Stromal cell of bone marrow (primary cell): ENCODE measurements around the gene CFD.
"Not testable (repeated sequence)": the region's sequence is repeated elsewhere in the genome, so short reads cannot be mapped to it uniquely, and the experiment has no call there.

ENCODE experiments used
- DNase-seq: peaks from one replicate; pipeline ENCODE4 v3.0.0-alpha.2; 2012; ENCODE audit warnings: low read depth

The CFD gene

DNA sequence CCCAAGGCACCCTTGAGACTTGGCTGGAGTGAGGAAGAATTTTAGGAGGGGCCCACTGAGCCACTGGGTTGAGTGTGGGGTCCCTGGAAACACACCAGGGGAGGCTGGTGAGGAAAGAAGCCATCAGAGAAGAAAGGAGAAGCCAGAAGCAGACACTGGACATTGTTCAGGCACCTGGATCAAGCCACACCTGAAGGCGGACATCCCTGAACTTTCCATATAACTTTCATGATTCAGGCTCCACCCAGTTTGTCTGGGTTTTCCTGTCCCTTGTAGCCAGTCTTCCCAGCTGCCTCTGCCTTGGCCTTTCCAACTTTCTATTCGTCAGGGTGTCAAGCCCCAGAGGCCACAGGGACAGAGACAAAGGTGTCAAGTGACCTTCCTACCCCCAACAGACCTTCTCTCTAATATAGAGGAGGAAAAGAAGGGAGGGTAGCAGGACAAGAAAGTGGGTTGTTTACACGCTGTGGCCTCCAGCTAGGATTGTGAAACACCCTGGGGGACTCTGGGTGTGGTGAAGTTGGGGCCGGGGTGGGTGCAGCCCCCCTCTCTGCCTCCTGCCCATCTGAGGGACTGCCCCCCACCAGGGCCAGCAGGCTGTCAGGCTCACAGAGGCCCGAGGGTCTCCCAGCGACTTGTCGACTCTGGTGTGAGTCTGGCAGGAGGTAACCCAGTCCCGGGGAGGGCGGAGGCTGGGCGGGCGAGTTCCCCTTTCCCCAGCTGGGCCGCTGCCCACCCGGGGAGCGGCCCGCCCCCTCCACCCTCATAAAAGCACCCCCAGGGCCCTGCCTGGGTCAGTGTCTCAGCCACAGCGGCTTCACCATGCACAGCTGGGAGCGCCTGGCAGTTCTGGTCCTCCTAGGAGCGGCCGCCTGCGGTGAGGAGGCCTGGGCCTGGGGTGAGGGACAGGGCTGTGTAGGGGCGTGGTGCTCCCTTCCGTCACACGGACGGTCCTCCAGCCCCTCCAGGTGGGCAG lies at the start of gene CFD:
CFD (plus strand) TSS at position 797 of the 976 bp plus-strand sequence; CDS start at position 823, 26 bp downstream.
- no peak for DNase-seq

GRCh38 chr19:810077-810855 lies 49.2 kb upstream of the CFD start:
- DNase-seq: no peak

- no peak for DNase-seq
Measured at GRCh38 chr19:810883-811489, 48.5 kb upstream of the CFD start.

GRCh38 chr19:811506-812048 lies 47.9 kb upstream of the CFD start:
- DNase-seq: no peak

DNA sequence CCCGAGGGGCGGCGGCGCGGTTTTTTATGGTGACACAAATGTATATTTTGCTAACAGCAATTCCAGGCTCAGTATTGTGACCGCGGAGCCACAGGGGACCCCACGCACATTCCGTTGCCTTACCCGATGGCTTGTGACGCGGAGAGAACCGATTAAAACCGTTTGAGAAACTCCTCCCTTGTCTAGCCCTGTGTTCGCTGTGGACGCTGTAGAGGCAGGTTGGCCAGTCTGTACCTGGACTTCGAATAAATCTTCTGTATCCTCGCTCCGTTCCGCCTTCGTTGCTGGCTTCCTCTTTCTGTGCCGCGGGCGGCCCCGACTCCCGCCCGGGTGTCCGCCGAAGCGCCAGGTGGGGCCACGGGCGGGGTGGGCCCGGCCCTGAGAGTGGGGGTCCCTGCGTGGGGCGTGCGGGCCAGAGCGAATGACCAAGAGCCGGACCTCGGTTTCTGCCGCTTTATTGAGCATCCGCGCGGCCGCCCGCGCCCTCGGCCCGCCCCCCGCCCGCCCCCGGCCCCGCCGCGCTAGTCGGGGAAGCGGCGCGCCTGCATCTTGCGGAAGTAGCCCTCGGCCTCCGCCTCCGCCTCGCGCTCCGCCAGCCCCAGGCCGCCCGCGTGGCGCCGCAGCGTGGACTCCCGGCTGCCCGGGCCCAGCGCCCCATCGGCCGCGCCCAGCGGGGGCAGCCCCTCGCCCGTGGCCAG lies 47.3 kb upstream of the CFD start:
- DNase-seq: no peak

- no peak for DNase-seq
Measured at GRCh38 chr19:812747-813218, 46.7 kb upstream of the CFD start.

- DNase-seq: no peak
Measured at GRCh38 chr19:813219-814151, 46.0 kb upstream of the CFD start.

DNA sequence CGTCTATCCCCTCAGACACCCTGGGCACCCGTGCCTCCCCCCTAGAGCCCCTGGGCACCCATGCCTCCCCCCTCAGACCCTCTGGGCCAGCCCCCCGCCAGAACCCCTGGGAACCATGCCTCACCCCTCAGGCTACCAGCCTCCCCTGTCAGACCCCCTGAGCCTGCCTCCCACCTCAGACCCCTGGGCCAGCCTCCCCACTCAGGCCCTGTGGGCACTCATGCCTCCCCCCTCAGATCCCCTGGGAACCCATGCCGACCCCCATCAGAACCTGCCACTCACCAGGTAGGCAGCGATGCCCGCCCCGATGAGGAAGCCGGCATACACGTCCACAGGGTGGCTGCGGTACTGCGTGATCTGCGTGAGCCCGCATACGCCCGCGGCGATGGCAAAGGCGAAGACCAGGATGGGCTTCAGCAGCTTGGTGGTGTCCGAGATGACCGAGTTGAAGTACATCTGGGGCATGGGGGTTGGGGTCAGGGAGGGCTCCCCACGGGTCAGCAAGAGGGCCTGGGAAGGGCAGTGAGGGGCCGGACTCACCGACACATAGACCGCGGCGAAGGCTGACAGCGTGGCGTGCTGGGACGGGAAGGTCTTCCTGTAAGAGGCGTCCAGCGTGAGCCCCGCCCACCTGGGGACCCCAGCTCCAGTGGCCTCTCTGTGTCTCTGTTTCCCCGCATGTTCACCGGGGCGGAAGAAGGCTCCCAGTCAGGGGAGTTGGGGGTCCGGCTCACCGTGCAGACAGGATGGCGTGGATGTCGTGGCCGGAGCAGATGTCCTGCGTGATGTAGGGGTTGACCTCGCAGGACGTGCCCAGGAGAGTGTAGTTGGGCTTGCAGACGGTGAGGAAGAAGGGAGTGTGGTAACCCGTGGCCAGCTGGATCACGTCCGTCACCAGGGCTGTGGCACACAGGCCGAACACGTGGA lies 45.0 kb upstream of the CFD start:
- DNase-seq: no peak

- DNase-seq: no peak
Measured at GRCh38 chr19:815079-815774, 44.2 kb upstream of the CFD start.

DNA sequence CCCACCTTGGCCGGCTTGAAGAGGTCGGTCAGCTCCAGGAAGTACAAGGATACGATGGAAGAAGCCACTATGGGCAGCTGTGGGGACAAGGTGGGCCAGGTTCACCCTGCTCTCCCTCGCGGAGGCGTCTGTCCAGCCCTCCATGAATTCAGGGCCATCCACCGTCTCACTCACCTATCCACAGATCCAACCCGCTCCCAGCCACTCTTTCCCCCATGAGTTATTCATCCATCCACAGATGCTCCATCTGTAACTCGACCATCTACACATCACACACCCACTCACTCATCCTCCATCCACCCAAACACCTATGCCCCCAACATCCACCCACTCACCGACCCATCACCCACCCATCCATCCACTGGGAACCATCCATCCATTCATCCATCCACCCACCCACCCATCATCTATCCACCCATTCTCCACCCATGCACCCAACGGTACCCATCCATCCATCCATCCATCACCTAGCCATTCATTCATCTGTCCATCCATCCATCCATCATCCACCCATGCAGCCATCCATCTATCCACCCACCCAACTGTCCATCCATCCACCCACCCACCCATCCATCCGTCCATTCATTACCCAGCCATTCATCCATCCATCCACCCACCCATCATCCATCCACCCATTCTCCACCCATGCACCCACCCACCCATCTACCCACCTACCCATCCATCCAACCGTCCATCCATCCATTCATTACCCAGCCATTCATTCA lies 43.5 kb upstream of the CFD start:
- DNase-seq: no peak

DNA sequence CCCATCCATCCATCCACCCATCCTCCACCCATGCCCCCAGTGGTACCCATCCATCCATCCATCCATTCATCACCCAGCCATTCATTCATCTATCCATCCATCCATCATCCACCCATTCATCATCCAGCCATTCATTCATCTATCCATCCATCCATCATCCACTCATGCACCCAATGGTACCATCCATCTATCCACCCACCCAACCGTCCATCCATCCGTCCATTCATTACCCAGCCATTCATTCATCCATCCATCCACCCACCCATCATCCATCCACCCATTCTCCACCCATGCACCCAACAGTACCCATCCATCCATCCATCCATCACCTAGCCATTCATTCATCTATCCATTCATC lies 43.0 kb upstream of the CFD start:
- no peak for DNase-seq

DNA sequence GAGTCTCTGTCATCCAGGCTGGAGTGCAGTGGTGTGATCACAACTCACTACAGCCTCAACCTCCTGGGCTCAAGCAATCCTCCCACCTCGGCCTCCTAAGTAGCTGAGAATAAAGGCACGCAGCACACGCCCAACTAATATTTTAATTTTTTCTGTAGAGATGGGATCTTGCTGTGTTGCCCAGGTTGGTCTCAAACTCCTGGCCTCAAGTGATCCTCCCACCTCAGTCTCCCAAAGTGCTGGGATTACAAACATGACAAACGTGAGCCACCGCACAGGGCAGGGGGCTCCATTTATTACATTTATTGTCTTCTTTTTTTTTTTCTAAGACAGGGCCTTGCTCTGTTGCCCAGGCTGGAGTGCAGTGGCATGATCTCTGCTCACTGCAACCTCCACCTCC lies 39.3 kb upstream of the CFD start:
- not testable (repeated sequence) for DNase-seq

GRCh38 chr19:821231-821824 lies 38.1 kb upstream of the CFD start:
- DNase-seq: no peak

DNA sequence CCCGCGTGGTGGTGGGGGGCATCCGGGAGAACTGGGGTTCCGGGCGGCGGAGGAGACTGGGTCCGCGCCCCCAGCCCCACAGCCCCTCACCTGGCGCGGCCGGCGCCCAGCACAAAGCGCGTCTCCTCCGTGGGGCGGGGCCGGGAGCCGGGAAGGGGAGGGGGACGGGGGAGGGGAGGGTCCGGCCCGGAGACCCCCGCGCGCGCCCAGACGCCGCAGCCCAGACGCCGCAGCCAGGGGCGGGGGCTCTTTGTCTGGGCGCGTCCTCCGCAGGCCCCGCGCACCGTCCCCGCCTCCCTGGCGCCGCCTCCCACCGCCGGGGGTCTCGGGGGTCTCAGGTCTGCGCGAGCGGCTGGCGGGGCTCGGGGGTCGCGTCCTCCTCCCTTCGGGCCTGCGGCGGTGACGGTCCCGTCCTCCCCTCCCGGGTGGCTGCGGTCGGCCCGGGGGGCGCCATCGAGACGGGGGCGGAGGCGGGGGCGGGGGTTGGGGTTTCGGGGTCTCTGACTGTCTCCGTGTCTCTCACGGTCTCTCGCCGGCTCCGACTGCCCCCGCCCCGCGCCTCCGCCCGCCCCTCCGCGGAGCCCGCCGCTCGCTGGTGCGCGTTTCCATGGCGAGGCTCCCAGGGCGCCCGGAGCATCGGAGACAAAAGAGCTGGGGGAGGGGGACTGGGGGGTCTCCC lies 37.5 kb upstream of the CFD start, which contains the start of gene PLPPR3:
PLPPR3 (minus strand) TSS at position 131 of the 679 bp plus-strand sequence. CDS start 396 bp downstream, outside the sequence.
- DNase-seq: no peak

GRCh38 chr19:823565-824121 lies 35.8 kb upstream of the CFD start:
- no peak for DNase-seq

DNA sequence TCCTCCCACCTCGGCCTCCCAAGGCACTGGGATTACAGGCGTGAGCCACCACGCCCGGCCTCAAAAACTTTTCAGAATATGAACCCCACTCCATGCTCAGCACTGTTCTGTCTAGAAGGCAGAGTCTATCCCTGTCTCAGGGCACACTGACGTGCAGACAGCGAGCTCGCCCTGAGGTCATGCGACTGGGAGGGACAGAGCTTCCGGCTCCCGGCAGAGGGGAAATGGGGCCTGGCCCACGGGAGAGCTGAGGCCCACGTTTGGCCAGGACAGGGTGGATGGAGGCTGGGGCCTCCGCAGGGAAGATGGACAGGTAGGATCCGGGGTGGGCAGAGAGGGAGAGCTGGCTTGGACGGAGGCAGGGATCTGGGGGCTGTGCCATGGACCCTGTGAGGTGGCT lies 34.6 kb upstream of the CFD start:
- DNase-seq: no peak
